Type B pancreatic cell (in vitro differentiated cells): ENCODE measurements around the gene CGB5. TPM values are rescaled to one million over a fixed set of nuclear protein-coding genes. Genes with fewer than 3 reads are reported as not detected.
"Not testable (repeated sequence)": the region's sequence is repeated elsewhere in the genome, so short reads cannot be mapped to it uniquely, and the experiment has no call there.

Source experiments
- DNase-seq: peaks from one replicate; pipeline ENCODE4 v3.0.0; 2021; ENCODE audit warnings: mixed read lengths; ENCODE audit not compliant: unreplicated experiment; ENCODE audit errors: extremely low spot score
- H3K27ac Mint-ChIP-seq: 2 replicates; pipeline ENCODE4 v1.8.0; 2021; ENCODE audit warnings: mild to moderate bottlenecking, mixed read lengths
- H3K27me3 Mint-ChIP-seq: 2 replicates; pipeline ENCODE4 v1.8.0; 2021; ENCODE audit warnings: mixed read lengths
- H3K36me3 Mint-ChIP-seq: 2 replicates; pipeline ENCODE4 v1.8.0; 2021; ENCODE audit warnings: mixed read lengths
- H3K4me1 Mint-ChIP-seq: one replicate; pipeline ENCODE4 v1.8.0; 2021; ENCODE audit warnings: mixed read lengths; ENCODE audit not compliant: unreplicated experiment
- H3K4me3 Mint-ChIP-seq: 2 replicates; pipeline ENCODE4 v1.8.0; 2021; ENCODE audit warnings: mild to moderate bottlenecking, mixed read lengths
- H3K9me3 Mint-ChIP-seq: 2 replicates; pipeline ENCODE4 v1.8.0; 2021; ENCODE audit warnings: mixed read lengths
- CTCF ChIP-seq: fragments of 200-600 bp; sonication (generic); conservative IDR thresholded peaks from 2 replicates; pipeline ENCODE4 v1.5.0; 2021; ENCODE audit warnings: antibody characterized with exemption, mild to moderate bottlenecking
- total RNA-seq: library from RNA; stranded (reverse); gene quantifications from 2 replicates; pipeline ENCODE4 v1.2.1, GENCODE V29; 2021; ENCODE audit warnings: low replicate concordance

CGB5 gene
- total RNA-seq, 1 donor from 2014 or later, result not detected

DNA sequence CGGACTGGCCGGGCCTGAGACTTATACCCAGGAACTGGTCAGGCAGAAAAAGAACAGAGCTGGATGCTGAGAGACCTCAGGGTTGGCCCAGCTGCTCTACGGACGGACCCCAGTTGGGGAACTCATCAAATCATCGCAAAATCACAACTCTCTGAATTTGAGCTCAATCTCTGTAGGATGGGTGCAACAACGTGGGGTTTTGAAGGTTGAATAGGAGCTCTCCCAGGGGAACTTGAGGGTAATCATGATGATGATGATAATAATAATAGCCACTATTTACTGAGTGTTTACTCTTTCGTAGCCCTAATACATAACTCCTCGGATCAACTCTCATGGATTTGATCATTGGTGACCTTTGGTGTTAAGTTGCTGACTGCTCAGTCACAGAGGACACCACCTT, 13.3 kb upstream of the CGB5 start:
- not testable (repeated sequence) for DNase-seq, H3K36me3 Mint-ChIP-seq, H3K27ac Mint-ChIP-seq, H3K4me3 Mint-ChIP-seq, H3K4me1 Mint-ChIP-seq, H3K9me3 Mint-ChIP-seq
- peaks cover 10% of the 10 kb centered on the region for H3K27me3 Mint-ChIP-seq

DNA sequence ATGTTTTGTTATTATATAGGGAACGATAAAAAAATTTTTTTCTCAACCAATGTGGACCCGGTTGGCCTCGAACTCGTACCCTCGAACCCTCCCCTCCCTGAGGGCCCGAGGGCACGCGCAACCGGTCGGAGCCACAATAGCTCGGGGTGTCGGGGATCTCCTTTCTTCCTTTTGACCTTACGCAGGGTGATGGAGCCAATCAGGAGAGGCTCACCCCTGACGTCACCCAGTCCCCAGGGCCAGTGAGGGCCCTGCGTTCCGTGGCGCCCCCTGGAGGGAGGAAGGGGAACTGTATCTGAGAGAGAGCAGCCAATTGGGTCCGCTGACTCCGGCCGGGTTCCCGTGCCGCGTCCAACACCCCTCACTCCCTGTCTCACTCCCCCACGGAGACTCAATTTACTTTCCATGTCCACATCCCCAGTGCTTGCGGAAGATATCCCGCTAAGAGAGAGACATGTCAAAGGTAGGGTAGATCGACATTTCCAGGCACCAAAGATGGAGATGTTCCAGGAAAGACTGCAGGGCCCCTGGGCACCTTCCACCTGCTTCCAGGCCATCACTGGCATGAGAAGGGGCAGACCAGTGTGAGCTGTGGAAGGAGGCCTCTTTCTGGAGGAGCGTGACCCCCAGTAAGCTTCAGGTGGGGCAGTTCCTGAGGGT, 11.9 kb upstream of the CGB5 start, which contains the start of gene CGB2:
Gene CGB2, plus strand, starts transcription at position 249 of the 660 bp plus-strand sequence. Its CDS starts 206 bp downstream, at position 455.
- not testable (repeated sequence) for H3K27ac Mint-ChIP-seq, H3K4me1 Mint-ChIP-seq, H3K9me3 Mint-ChIP-seq, DNase-seq, H3K4me3 Mint-ChIP-seq, H3K36me3 Mint-ChIP-seq
- peak; percentile 68 for TF ChIP-seq CTCF
- peaks cover 10% of the 10 kb centered on the region for H3K27me3 Mint-ChIP-seq

GRCh38 chr19:49036815-49037214, 6.8 kb upstream of the CGB5 start, which contains the start of gene CGB1:
TSS of gene CGB1 (minus strand) at chr19:49036895. CDS start at chr19:49036711, 184 bp downstream.
- H3K36me3 Mint-ChIP-seq, H3K4me1 Mint-ChIP-seq, H3K9me3 Mint-ChIP-seq, H3K4me3 Mint-ChIP-seq, DNase-seq, H3K27ac Mint-ChIP-seq, H3K27me3 Mint-ChIP-seq: not testable (repeated sequence)
- TF ChIP-seq CTCF, result peak; percentile 64

DNA sequence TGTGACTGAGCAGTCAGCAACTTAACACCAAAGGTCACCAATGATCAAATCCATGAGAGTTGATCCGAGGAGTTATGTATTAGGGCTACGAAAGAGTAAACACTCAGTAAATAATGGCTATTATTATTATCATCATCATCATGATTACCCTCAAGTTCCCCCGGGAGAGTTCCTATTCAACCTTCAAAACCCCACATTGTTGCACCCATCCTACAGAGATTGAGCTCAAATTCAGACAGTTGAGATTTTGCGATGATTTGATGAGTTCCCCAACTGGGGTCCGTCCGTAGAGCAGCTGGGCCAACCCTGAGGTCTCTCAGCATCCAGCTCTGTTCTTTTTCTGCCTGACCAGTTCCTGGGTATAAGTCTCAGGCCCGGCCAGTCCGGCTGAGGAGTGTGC, 5.5 kb upstream of the CGB5 start:
- H3K36me3 Mint-ChIP-seq, H3K4me1 Mint-ChIP-seq, DNase-seq, H3K27me3 Mint-ChIP-seq, H3K9me3 Mint-ChIP-seq, H3K27ac Mint-ChIP-seq, H3K4me3 Mint-ChIP-seq: not testable (repeated sequence)

GRCh38 chr19:49038557-49039276, 4.9 kb upstream of the CGB5 start:
- H3K4me1 Mint-ChIP-seq, H3K9me3 Mint-ChIP-seq, H3K4me3 Mint-ChIP-seq, H3K27me3 Mint-ChIP-seq, DNase-seq, H3K27ac Mint-ChIP-seq, H3K36me3 Mint-ChIP-seq: not testable (repeated sequence)

GRCh38 chr19:49039736-49040135, 3.9 kb upstream of the CGB5 start:
- H3K27me3 Mint-ChIP-seq, DNase-seq, H3K4me1 Mint-ChIP-seq, H3K36me3 Mint-ChIP-seq, H3K27ac Mint-ChIP-seq, H3K9me3 Mint-ChIP-seq, H3K4me3 Mint-ChIP-seq: not testable (repeated sequence)

DNA sequence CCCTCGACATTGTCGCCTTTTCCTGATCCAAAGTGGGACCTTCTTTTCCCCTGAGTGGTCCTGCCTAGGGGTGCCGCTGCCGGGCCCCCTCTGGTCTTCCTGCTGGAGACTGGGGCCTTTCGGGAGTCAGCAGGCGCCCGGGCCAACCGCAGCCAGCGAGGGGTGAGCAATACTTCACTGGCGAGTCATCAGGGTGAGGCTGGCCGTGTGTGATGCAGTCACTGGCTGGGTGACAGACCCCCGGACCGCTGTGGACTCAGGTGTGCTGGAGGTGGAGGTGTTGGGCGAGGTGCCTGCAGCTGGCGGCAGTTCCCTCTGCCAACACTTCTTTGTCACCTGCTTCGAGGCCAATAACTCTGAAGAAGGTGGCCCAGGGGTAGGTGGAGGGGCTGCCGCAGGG, 1.5 kb upstream of the CGB5 start:
- H3K4me3 Mint-ChIP-seq, result no peak overlapping the region
- H3K27ac Mint-ChIP-seq, result no peak overlapping the region
- peaks cover 3% of the 10 kb centered on the region for H3K27me3 Mint-ChIP-seq
- H3K4me1 Mint-ChIP-seq, result no peaks in the 10 kb centered on the region
- no peaks in the 10 kb centered on the region for H3K36me3 Mint-ChIP-seq
- H3K9me3 Mint-ChIP-seq, result no peaks in the 10 kb centered on the region
- no peak for DNase-seq
- no peak for TF ChIP-seq CTCF

- H3K9me3 Mint-ChIP-seq, H3K4me3 Mint-ChIP-seq, H3K27me3 Mint-ChIP-seq, H3K36me3 Mint-ChIP-seq, DNase-seq, H3K4me1 Mint-ChIP-seq, H3K27ac Mint-ChIP-seq: not testable (repeated sequence)
Observed at GRCh38 chr19:49042666-49043065, 982 bp upstream of the CGB5 start.

GRCh38 chr19:49049011-49049410, 5.4 kb downstream of the CGB5 start, which contains the start of gene CGB8:
TSS of gene CGB8 (minus strand) at chr19:49049111. CDS start at chr19:49048739, 372 bp downstream.
- not testable (repeated sequence) for DNase-seq, H3K4me3 Mint-ChIP-seq, H3K27ac Mint-ChIP-seq, H3K27me3 Mint-ChIP-seq, H3K4me1 Mint-ChIP-seq, H3K36me3 Mint-ChIP-seq, H3K9me3 Mint-ChIP-seq

DNA sequence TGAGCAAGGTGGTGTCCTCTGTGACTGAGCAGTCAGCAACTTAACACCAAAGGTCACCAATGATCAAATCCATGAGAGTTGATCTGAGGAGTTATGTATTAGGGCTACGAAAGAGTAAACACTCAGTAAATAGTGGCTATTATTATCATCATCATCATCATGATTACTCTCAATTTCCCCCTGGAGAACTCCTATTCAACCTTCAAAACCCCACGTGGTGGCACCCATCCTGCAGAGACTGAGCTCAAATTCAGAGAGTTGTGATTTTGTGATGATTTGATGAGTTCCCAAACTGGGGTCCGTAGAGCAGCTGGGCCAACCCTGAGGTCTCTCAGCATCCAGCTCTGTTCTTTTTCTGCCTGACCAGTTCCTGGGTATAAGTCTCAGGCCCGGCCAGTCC, 6.2 kb downstream of the CGB5 start:
- not testable (repeated sequence) for H3K4me1 Mint-ChIP-seq, DNase-seq, H3K27me3 Mint-ChIP-seq, H3K4me3 Mint-ChIP-seq, H3K9me3 Mint-ChIP-seq, H3K27ac Mint-ChIP-seq, H3K36me3 Mint-ChIP-seq
